BE2C (cell line): ENCODE results near the gene CSMD2.

ENCODE experiments used
- DNase-seq: peaks from one replicate; pipeline ENCODE4 v3.0.0-alpha.2; 2020
- H3K27me3 ChIP-seq: fragments of 250-450 bp; sonication (Bioruptor Pico); 2 replicates; pipeline ENCODE4 v1.5.1; 2020; ENCODE audit warnings: mild to moderate bottlenecking
- H3K36me3 ChIP-seq: fragments of 250-450 bp; sonication (Bioruptor Pico); 2 replicates; pipeline ENCODE4 v1.5.1; 2020; ENCODE audit warnings: mild to moderate bottlenecking
- H3K4me1 ChIP-seq: fragments of 250-450 bp; sonication (Bioruptor Pico); 2 replicates; pipeline ENCODE4 v1.5.1; 2020
- H3K4me3 ChIP-seq: 2 replicates; pipeline ENCODE4 v1.5.1; 2011; ENCODE audit warnings: low read depth, low read length
- H3K9me3 ChIP-seq: fragments of 250-450 bp; sonication (Bioruptor Pico); 2 replicates; pipeline ENCODE4 v1.5.1; 2020
- TF ChIP-seq, protein P1 (sequence below): IDR thresholded peaks from 2 replicates; pipeline ENCODE4 v1.5.1; 2012; ENCODE audit warnings: mild to moderate bottlenecking, low read depth, low read length

The CSMD2 gene

DNA sequence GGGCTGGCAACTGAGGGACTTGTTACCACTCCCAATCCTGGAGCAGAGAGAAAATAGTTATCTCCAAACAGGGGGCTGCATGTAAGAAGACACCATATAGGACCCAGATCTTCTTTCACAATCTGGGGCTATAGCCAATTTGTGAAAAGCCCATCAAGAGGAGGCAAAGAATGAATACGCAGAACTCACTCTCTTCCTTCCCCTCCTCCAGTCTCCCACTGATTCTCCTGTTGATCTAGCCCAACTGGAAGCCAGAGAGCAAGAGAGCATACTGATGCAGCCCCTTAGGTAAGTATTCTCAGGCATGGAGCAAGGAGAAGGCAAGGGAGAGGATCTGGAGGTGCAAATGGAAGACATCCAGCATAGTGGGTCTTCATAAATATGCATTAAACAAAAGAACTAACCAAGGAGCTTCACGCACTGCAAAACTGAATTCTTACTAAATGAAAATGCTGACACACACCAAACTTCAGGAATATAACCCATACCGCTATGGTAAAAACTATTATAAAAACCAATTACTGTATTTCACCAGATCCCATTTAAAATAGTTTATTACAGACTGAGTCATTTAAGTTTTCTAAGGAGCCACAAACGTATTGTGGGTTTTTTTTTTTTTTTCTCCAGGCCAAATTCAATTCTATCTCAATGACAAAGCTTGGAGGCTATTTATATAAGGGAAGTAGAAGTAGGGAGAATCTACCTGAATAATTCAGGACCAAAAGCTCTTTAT lies 316.7 kb downstream of the CSMD2 start:
- no peak overlapping the region for H3K4me3 ChIP-seq
- no peak for DNase-seq
- H3K4me1 ChIP-seq, result no peaks in the 10 kb centered on the region
- TF ChIP-seq, protein P1, sequence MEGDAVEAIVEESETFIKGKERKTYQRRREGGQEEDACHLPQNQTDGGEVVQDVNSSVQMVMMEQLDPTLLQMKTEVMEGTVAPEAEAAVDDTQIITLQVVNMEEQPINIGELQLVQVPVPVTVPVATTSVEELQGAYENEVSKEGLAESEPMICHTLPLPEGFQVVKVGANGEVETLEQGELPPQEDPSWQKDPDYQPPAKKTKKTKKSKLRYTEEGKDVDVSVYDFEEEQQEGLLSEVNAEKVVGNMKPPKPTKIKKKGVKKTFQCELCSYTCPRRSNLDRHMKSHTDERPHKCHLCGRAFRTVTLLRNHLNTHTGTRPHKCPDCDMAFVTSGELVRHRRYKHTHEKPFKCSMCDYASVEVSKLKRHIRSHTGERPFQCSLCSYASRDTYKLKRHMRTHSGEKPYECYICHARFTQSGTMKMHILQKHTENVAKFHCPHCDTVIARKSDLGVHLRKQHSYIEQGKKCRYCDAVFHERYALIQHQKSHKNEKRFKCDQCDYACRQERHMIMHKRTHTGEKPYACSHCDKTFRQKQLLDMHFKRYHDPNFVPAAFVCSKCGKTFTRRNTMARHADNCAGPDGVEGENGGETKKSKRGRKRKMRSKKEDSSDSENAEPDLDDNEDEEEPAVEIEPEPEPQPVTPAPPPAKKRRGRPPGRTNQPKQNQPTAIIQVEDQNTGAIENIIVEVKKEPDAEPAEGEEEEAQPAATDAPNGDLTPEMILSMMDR, result no peak
- no peaks in the 10 kb centered on the region for H3K27me3 ChIP-seq
- no peaks in the 10 kb centered on the region for H3K36me3 ChIP-seq
- no peaks in the 10 kb centered on the region for H3K9me3 ChIP-seq

DNA sequence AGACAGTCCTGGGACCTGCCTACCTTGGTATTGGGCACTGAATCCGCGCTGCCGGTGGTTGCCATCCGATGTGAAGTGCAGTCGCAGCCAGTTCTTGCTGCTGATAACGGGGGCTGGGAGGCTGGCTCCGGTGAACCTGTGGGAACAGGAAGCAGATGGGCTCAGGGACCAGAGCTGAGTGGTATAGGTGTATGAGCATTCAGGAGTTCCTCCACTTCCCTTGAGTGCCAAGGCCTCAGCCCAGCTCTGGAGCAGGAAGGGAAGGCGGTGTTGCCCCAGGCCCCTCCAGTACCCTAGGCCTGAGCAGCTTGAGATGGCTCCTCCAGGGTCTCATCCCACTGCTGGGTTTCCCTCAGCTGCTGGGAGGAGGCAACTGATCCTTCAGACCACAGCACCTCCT lies 318.2 kb downstream of the CSMD2 start:
- Histone ChIP-seq H3K36me3 (no peaks in the 10 kb centered on the region), H3K4me3 (no peak overlapping the region), H3K4me1 (no peaks in the 10 kb centered on the region), H3K9me3 (no peaks in the 10 kb centered on the region), H3K27me3 (no peaks in the 10 kb centered on the region)
- TF ChIP-seq, protein P1, result no peak
- DNase-seq, result no peak

DNA sequence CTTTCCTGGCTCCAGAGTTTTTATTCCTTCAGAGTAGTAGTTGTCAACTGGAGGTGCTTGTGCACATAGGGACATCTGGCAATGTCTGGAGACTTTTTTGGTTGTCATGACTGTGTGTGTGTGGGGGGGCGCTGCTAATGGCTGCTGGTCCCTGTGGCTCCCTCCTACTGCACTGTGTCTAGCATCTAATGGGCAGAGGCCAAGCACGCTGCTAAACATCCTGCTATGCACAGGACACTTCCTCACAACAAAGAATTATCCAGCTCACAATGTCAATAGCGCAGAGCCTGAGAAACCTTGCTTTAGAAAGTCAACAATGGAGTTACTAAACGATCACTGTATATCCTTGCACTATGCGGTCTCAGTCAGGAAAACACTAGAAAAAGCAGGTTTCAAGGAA lies 320.9 kb downstream of the CSMD2 start:
- no peak for DNase-seq
- TF ChIP-seq, protein P1, result no peak
- Histone ChIP-seq H3K36me3 (no peaks in the 10 kb centered on the region), H3K4me1 (no peaks in the 10 kb centered on the region), H3K9me3 (no peaks in the 10 kb centered on the region), H3K27me3 (no peaks in the 10 kb centered on the region), H3K4me3 (no peak overlapping the region)

DNA sequence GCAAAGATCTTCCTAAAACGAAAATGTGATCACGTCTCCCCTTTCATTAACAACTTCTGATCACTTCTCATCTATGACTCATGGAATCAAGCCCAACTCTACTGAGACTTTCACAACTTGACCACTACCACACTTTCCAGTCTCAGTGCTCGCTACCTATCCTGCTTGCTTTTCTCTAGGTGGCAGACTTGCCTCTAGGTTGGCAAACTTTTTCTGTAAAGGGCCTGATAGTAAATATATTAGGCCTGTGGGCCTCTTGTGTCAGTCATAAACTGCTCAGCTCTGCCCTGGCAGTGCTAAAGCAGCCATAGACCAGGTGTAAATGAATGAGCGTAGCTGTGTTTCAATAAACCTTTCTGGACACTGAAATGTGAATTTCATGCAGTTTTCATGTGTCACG lies 322.7 kb downstream of the CSMD2 start:
- TF ChIP-seq, protein P1, result no peak
- no peaks in the 10 kb centered on the region for H3K27me3 ChIP-seq
- H3K9me3 ChIP-seq, result no peaks in the 10 kb centered on the region
- no peak for DNase-seq
- no peaks in the 10 kb centered on the region for H3K36me3 ChIP-seq
- no peak overlapping the region for H3K4me3 ChIP-seq
- H3K4me1 ChIP-seq, result no peaks in the 10 kb centered on the region

DNA sequence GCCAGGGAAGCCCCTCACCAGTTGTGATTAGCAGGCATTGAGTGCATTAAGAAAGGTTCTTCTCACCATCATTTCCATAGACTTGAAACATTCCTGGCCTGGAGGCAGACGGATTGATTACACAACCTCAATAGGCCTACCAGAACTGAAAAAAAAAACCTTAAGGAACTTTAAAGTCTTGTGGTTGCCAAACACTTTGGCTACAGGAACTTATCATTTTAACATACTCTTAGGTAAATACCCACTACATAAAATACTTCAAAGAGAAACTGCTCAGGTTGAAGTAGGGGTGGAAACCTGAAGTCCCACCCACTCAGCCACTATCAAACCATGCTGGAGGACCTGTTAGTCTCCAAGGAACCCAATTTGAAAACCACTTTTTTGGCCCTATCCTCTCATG lies 323.5 kb downstream of the CSMD2 start:
- no peaks in the 10 kb centered on the region for H3K4me1 ChIP-seq
- H3K9me3 ChIP-seq, result no peaks in the 10 kb centered on the region
- no peak for DNase-seq
- TF ChIP-seq, protein P1, result no peak
- no peaks in the 10 kb centered on the region for H3K36me3 ChIP-seq
- no peak overlapping the region for H3K4me3 ChIP-seq
- H3K27me3 ChIP-seq, result no peaks in the 10 kb centered on the region

DNA sequence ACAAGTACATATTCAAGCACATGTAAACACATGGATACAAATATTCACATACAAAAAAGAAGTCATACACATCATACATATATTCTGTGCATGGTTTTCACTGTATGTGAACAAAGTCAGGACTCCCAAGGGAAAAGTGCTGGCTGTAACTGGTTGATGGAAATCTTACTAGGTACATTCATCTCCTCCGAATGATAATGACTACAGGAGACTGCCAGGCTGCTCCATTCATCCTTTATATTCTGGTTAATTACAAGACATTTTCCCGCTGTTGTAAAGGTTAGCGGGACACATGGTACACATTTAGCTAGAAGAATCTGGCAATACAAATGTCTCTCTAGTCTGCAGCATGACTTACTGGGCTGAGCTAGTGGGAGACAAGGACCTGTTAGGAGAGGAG lies 327.4 kb downstream of the CSMD2 start:
- Histone ChIP-seq H3K4me1 (no peaks in the 10 kb centered on the region), H3K27me3 (no peaks in the 10 kb centered on the region), H3K9me3 (no peaks in the 10 kb centered on the region), H3K4me3 (no peak overlapping the region), H3K36me3 (no peaks in the 10 kb centered on the region)
- DNase-seq, result no peak
- TF ChIP-seq, protein P1, result no peak
